GM15510 (cell line): Measurements from ENCODE around the gene CRY2.

ENCODE experiments used
- POLR2A ChIP-seq: IDR thresholded peaks from 3 replicates; pipeline ENCODE4 v1.6.1; 2011; ENCODE audit warnings: borderline replicate concordance; ENCODE audit not compliant: insufficient read length; ENCODE audit errors: extremely low read depth

Gene CRY2

DNA sequence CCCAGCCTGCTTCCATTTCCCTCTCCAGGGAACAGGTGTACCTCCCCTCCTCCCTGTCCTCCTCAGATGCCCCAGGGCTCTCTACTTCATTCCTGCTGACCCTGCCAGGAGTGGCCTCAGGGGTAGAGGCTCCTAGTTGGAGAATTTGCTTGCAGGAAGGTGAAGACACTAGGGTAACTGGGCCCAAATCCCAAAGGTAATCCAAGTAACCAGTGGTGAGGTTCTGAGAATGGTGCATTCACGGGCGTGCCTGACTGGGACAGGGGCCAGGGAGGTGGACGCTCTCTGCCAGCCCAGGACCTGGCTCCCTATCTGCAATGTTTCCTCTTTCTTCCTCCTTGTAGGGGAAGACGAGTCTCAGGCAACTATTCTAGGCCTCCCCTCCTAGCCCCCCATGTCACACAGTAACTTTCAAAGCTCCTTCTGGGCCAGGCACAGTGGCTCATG is 39.5 kb upstream of the CRY2 start:
- TF ChIP-seq POLR2A, result no peak

- TF ChIP-seq POLR2A, result no peak
These were observed 37.5 kb upstream of the CRY2 start for GRCh38 chr11:45809456-45810395.

DNA sequence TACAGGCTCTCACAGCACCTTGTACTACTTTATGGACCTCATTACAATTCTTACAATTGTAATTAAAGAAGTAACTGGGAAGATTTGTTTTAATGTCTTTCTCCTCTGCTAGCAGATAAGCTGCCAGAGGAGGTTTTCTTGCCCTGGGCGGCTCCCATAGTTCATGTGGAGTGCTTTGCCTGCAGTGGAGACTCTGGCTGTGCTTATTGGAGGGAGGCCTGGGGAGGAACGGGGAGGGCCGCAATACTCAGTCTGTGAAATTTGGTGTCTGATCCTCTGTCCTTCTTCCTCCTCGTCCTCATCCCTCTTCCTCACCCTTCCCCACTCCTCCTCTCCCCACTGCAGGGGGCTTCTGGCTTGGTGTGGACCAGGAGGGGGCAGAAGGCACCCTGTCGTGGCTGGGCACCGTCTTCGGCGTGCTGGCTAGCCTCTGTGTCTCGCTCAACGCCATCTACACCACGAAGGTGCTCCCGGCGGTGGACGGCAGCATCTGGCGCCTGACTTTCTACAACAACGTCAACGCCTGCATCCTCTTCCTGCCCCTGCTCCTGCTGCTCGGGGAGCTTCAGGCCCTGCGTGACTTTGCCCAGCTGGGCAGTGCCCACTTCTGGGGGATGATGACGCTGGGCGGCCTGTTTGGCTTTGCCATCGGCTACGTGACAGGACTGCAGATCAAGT is 36.7 kb upstream of the CRY2 start:
- TF ChIP-seq POLR2A, result no peak

DNA sequence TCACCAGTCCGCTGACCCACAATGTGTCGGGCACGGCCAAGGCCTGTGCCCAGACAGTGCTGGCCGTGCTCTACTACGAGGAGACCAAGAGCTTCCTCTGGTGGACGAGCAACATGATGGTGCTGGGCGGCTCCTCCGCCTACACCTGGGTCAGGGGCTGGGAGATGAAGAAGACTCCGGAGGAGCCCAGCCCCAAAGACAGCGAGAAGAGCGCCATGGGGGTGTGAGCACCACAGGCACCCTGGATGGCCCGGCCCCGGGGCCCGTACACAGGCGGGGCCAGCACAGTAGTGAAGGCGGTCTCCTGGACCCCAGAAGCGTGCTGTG is 36.2 kb upstream of the CRY2 start:
- no peak for TF ChIP-seq POLR2A

DNA sequence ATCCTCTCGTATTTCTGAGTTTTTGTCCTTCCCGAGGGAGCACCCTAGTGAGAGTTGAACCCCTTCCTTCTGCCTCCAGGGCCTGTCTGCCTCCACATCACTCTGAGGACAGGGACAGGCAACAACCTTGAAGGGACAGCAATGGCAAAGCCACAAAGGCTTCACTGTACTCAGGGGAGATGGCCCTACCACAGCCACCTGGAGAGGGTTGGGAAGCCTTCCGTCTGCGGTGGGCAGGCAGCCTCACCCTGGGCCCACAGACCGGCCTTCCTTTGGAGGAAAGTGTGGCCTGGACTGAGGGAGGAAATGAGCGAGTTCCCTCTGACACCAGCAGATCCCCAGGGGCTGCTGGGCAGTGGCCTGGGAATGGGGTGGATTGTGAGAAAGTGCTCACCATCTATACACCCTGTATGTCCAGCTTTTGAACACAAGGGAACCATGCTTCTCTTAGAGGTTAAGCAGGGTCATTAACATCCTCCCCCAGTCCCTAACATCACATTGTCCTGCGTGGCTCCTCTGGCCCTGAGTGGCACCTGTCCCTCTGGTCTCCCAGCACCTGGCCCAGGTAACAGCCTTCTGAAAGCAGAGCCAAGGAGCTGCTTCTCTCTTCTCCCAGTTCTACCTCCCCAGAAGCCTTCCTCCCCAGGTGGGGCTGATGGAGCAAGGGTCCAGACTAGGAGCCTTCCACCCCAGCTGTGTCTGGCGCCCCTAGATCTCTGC is 35.5 kb upstream of the CRY2 start:
- TF ChIP-seq POLR2A, result no peak

GRCh38 chr11:45812581-45813548 is 34.4 kb upstream of the CRY2 start:
- no peak for TF ChIP-seq POLR2A

GRCh38 chr11:45815747-45816146 is 31.5 kb upstream of the CRY2 start:
- no peak for TF ChIP-seq POLR2A

DNA sequence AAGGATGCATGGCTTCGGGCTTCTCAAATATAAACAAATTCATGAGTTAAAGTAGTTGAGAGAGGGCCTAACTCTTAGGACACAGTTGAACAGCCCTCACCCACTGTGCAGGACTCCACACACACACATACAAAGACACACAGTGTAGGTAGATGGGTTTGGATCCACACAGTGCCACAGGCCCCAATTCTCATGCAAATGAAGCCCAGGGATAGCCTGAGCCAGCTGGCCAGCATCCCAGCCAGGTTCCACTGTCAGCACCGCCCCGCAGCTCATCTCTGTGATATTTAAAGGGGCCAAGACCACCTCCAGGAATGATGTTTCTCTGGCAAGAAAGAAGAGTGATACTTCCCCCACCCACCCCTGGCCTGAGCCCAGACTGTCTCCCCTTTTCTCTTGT is 30.7 kb upstream of the CRY2 start:
- no peak for TF ChIP-seq POLR2A

GRCh38 chr11:45817191-45817590 is 30.1 kb upstream of the CRY2 start:
- TF ChIP-seq POLR2A, result no peak

- no peak for TF ChIP-seq POLR2A
These were observed 28.2 kb upstream of the CRY2 start for GRCh38 chr11:45818961-45819605.

- TF ChIP-seq POLR2A, result no peak
These were observed 26.9 kb upstream of the CRY2 start for GRCh38 chr11:45820211-45820857.

- TF ChIP-seq POLR2A, result no peak
These were observed 20.2 kb upstream of the CRY2 start for GRCh38 chr11:45827123-45827522.

DNA sequence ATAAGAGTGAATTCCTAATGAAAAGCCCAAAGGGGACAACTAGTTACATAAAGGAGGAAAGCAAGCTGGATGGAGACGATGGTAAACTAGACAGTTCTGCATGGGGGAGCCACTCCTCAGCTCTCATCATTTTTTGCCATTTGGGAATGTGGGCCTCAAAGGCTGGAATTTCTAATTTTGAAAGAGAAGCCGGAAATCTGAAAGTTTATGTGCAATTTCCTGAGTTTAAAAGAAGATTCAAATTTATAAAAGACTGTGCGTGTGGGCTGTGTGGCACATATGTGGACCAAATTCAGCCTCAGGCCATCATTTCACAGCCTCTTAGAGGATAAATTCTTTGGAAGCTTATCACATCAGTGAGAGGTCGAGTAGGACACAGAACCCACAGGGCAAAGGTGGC is 18.3 kb upstream of the CRY2 start:
- no peak for TF ChIP-seq POLR2A

- no peak for TF ChIP-seq POLR2A
These were observed 16.7 kb upstream of the CRY2 start for GRCh38 chr11:45830596-45830995.

- TF ChIP-seq POLR2A, result no peak
These were observed 14.3 kb upstream of the CRY2 start for GRCh38 chr11:45832811-45833441.
